Mesenchymal stem cell (in vitro differentiated cells and primary cell): ENCODE measurements around the gene FUT3. TPM values are rescaled to one million over a fixed set of nuclear protein-coding genes. Genes with fewer than 3 reads are reported as not detected.

Experiments used
- DNase-seq: peaks from one replicate; pipeline ENCODE4 v3.0.0-alpha.2; 2013
- H2AFZ ChIP-seq: one replicate; pipeline ENCODE4 v1.6.1; 2013; ENCODE audit warnings: low read depth, mild to moderate bottlenecking, control low read depth, inconsistent platforms, low read length, moderate library complexity
- H2AK5ac ChIP-seq: 2 replicates; pipeline ENCODE4 v1.6.1; 2013; ENCODE audit warnings: low read length, moderate library complexity, mild to moderate bottlenecking, inconsistent platforms; ENCODE audit not compliant: severe bottlenecking
- H2BK120ac ChIP-seq: one replicate; pipeline ENCODE4 v1.6.1; 2013; ENCODE audit warnings: low read depth, mild to moderate bottlenecking, inconsistent platforms, low read length, moderate library complexity
- H2BK12ac ChIP-seq, 2 experiments: one replicate each; pipeline ENCODE4 v1.6.1; 2013; ENCODE audit warnings: inconsistent platforms in 2 of 2, low read length in 2 of 2, mild to moderate bottlenecking in 2 of 2, moderate library complexity in 2 of 2, control low read depth in 1 of 2
- H2BK15ac ChIP-seq: one replicate; pipeline ENCODE4 v1.6.1; 2013; ENCODE audit warnings: mild to moderate bottlenecking, low read depth, inconsistent platforms; ENCODE audit not compliant: poor library complexity, severe bottlenecking
- H2BK5ac ChIP-seq: 2 replicates; pipeline ENCODE4 v1.6.1; 2013; ENCODE audit warnings: low read depth, mild to moderate bottlenecking, low read length, control low read depth, inconsistent platforms; ENCODE audit not compliant: poor library complexity, severe bottlenecking
- H3K14ac ChIP-seq, 2 experiments: one replicate each; pipeline ENCODE4 v1.6.1; 2013; ENCODE audit warnings: inconsistent platforms in 2 of 2, low read length in 2 of 2, control low read depth in 1 of 2, mild to moderate bottlenecking in 1 of 2, moderate library complexity in 1 of 2
- H3K18ac ChIP-seq, 2 experiments: one replicate each; pipeline ENCODE4 v1.6.1; 2013; ENCODE audit warnings: inconsistent platforms in 2 of 2, low read length in 2 of 2, control low read depth in 1 of 2, low read depth in 1 of 2, mild to moderate bottlenecking in 1 of 2
- H3K23ac ChIP-seq, 2 experiments: one replicate each; pipeline ENCODE4 v1.6.1; 2013; ENCODE audit warnings: inconsistent platforms in 2 of 2, low read length in 2 of 2, mild to moderate bottlenecking in 2 of 2, moderate library complexity in 2 of 2, control low read depth in 1 of 2
- H3K27ac ChIP-seq: 2 replicates; pipeline ENCODE4 v1.5.1; 2013; ENCODE audit warnings: mild to moderate bottlenecking, moderate library complexity, low read length, control low read depth, inconsistent platforms; ENCODE audit not compliant: poor library complexity, severe bottlenecking
- H3K27me3 ChIP-seq, 2 experiments: 2 replicates each; pipeline versions ENCODE4 v1.6.1 to v1.7.0; 2013; ENCODE audit warnings: low read length in 2 of 2, mild to moderate bottlenecking in 2 of 2, moderate library complexity in 2 of 2, control low read depth in 1 of 2, inconsistent platforms in 1 of 2; ENCODE audit not compliant: control insufficient read depth in 1 of 2, insufficient read depth in 1 of 2
- H3K36me3 ChIP-seq, 2 experiments: 2 replicates each; pipeline versions ENCODE4 v1.6.1 to v1.7.0; 2013; ENCODE audit warnings: low read length in 2 of 2, control low read depth in 1 of 2, inconsistent platforms in 1 of 2, low read depth in 1 of 2, mild to moderate bottlenecking in 1 of 2; ENCODE audit not compliant: insufficient read depth in 2 of 2, control insufficient read depth in 1 of 2
- H3K4ac ChIP-seq, 2 experiments: one replicate each; pipeline ENCODE4 v1.6.1; 2013; ENCODE audit warnings: inconsistent platforms in 2 of 2, low read length in 2 of 2, mild to moderate bottlenecking in 2 of 2, moderate library complexity in 2 of 2, control low read depth in 1 of 2, low read depth in 1 of 2
- H3K4me1 ChIP-seq: 2 replicates; pipeline ENCODE4 v1.6.1; 2013; ENCODE audit warnings: low read depth, low read length, control low read depth; ENCODE audit not compliant: control insufficient read depth, insufficient read depth
- H3K4me2 ChIP-seq: 2 replicates; pipeline ENCODE4 v1.6.1; 2013; ENCODE audit warnings: low read length, mild to moderate bottlenecking, inconsistent platforms; ENCODE audit not compliant: poor library complexity, severe bottlenecking
- H3K4me3 ChIP-seq, 2 experiments: 2 replicates each; pipeline versions ENCODE4 v1.5.1 to v1.7.0; 2013; ENCODE audit warnings: low read length in 2 of 2, mild to moderate bottlenecking in 2 of 2, control low read depth in 1 of 2, low read depth in 1 of 2; ENCODE audit not compliant: insufficient read depth in 1 of 2
- H3K79me1 ChIP-seq: replicated peaks from 2 replicates; pipeline ENCODE4 v1.6.1; 2013; ENCODE audit warnings: mild to moderate bottlenecking, control low read depth, low read length, inconsistent platforms; ENCODE audit not compliant: poor library complexity, severe bottlenecking
- H3K9ac ChIP-seq: 2 replicates; pipeline ENCODE4 v1.7.0; 2013; ENCODE audit warnings: mild to moderate bottlenecking, low read length, moderate library complexity
- H3K9me3 ChIP-seq: 2 replicates; pipeline ENCODE4 v1.7.0; 2013; ENCODE audit warnings: mild to moderate bottlenecking, low read length; ENCODE audit not compliant: control insufficient read depth
- H4K8ac ChIP-seq: one replicate; pipeline ENCODE4 v1.6.1; 2013; ENCODE audit warnings: inconsistent platforms, mild to moderate bottlenecking, low read length, moderate library complexity
- H4K91ac ChIP-seq: one replicate; pipeline ENCODE4 v1.6.1; 2013; ENCODE audit warnings: mild to moderate bottlenecking, low read length, inconsistent platforms
- WGBS: methylation state at CpG from one replicate; pipeline ENCODE4 v1.1.7; 2013; ENCODE audit warnings: mixed read lengths; 5-methylcytosine and 5-hydroxymethylcytosine counted together
- polyA plus RNA-seq, 2 experiments: library from polyadenylated mRNA; stranded (reverse); fragments of 200-250 nt; gene quantifications; one replicate each; pipeline ENCODE4 v1.2.3, GENCODE V29; 2013

FUT3 gene
- polyA plus RNA-seq (2013, experiment 1 of 2): not detected
- not detected for polyA plus RNA-seq (2013, experiment 2 of 2)

DNA sequence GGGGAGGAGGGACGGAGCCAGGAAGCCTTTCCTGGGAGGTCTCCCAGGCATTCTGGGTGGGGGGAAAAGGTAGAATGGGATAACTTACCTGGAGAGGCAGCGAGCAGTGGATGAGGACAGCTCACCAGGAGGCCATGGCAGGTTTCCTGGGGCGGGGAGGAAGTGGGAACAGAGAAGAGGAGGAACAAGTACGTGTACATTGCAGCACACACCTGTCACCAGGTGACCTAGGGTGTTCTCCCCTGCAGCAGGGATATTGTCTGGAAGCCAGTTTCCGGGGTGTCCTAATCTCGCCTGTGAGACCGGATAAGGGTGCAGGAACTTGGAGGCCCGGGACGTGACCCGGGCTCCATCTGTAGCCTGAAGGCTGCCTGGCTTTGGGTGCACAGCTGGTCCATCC lies at the start of gene FUT3:
Gene FUT3, minus strand, starts transcription at position 148 of the 400 bp plus-strand sequence.
- Histone ChIP-seq H4K91ac (peak within 1 kb of the TSS; percentile 27), H2BK15ac (no peak within 1 kb of the TSS), H3K27ac (no peak within 1 kb of the TSS), H3K4ac (no peak within 1 kb of the TSS), H3K36me3 (no peaks in the 10 kb centered on the region), H3K14ac (no peak within 1 kb of the TSS), H2BK12ac (peak within 1 kb of the TSS in 1 of 2 experiments; percentile 32), H3K23ac (no peak within 1 kb of the TSS), H3K9me3 (no peaks in the 10 kb centered on the region), H3K27me3 (peaks cover 21 to 42% of the 10 kb centered on the region in 2 experiments), H2AFZ (no peak within 1 kb of the TSS), H3K4me3 (no peak within 1 kb of the TSS), H2BK5ac (no peak within 1 kb of the TSS), H3K79me1 (no peaks in the 10 kb centered on the region), H3K18ac (no peak within 1 kb of the TSS), H3K4me1 (no peaks in the 10 kb centered on the region), H4K8ac (no peak within 1 kb of the TSS), H2BK120ac (no peak within 1 kb of the TSS), H2AK5ac (no peak within 1 kb of the TSS), H3K9ac (no peak within 1 kb of the TSS), H3K4me2 (no peak within 1 kb of the TSS)
- 82% methylated on average over 10 of the region's 10 CpGs for WGBS
- DNase-seq: no peak

DNA sequence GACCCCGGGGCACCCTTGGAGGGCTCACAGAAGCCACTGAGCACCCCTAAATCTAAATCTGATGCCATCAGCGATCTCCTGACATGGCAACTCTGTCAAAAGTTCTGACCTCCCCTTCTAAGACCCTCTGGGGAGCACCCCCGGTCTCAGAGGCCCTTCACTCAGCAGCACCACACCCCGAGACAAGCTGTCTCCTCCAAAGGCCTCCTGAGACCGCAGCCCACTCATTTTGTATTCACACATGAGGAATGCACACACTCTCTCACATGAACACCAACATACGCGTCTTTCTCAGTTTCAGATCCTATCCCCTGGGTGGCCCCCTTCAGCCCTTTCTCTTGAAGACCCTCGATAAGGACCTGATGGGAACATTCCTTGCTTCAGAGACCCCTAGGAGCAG lies 49.7 kb upstream of the FUT3 start:
- Histone ChIP-seq H3K4me1 (peaks cover 24% of the 10 kb centered on the region), H3K18ac (no peak overlapping the region), H3K14ac (no peak overlapping the region), H3K4me3 (peak overlapping the region in 1 of 2 experiments; percentile 28), H4K91ac (no peak overlapping the region), H2BK120ac (no peak overlapping the region), H3K23ac (no peak overlapping the region), H3K36me3 (peaks cover 20 to 39% of the 10 kb centered on the region in 2 experiments), H3K79me1 (peaks cover 39% of the 10 kb centered on the region), H2BK5ac (no peak overlapping the region), H3K27me3 (no peaks in the 10 kb centered on the region), H2AK5ac (no peak overlapping the region), H2AFZ (no peak overlapping the region), H2BK15ac (no peak overlapping the region), H3K4me2 (no peak overlapping the region), H4K8ac (no peak overlapping the region), H3K4ac (no peak overlapping the region), H3K9ac (peak overlapping the region; percentile 51), H3K27ac (no peak overlapping the region), H3K9me3 (no peaks in the 10 kb centered on the region), H2BK12ac (no peak overlapping the region)
- DNase-seq: no peak
- 96% methylated on average over 8 of the region's 8 CpGs for WGBS

DNA sequence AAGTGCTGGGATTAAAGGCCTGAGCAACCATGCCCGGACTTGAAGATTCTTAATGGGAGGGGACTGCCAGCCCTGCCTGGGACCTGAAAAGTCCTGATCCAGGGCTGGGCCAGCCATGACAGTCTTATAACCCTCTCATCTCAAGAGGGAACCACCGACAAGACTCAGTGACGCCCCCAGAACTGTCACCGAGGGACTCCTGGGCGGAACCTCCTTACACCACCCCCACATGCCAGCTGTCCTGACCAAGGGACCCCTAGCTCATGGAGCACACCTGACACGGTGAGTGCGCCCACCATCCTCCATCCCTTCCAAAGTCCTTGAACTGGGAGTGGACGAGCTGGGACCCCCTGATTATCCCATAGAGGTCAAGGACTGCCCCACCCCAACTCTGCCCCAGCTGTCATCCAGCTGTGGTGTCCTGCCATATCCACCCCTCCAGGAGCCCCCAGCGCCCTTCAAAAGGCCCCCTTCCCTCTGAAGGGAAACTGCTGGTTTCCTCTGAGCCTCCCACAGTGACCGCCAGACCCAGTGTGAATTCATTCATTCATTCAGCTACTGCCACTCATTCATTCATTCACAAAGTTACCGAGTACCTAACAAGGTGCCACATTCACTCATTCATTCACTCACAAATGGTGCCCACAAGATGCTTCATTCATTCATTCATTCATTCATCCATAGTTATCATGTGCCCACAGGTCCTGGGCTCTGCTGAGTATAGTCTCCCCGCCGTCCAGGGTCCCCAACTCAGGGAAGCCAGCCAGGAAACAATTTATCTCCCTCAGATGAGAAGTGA lies 48.7 kb upstream of the FUT3 start:
- Histone ChIP-seq H3K36me3 (peaks cover 31 to 50% of the 10 kb centered on the region in 2 experiments), H2BK120ac (no peak overlapping the region), H2BK12ac (peak overlapping the region in 1 of 2 experiments; percentile 50), H4K91ac (no peak overlapping the region), H3K27ac (no peak overlapping the region), H3K18ac (no peak overlapping the region), H2AK5ac (no peak overlapping the region), H3K14ac (no peak overlapping the region), H3K4me1 (peaks cover 23% of the 10 kb centered on the region), H3K4ac (no peak overlapping the region), H3K79me1 (peaks cover 45% of the 10 kb centered on the region), H3K23ac (no peak overlapping the region), H3K9ac (no peak overlapping the region), H3K9me3 (no peaks in the 10 kb centered on the region), H4K8ac (no peak overlapping the region), H2AFZ (no peak overlapping the region), H3K27me3 (no peaks in the 10 kb centered on the region), H3K4me2 (no peak overlapping the region), H2BK5ac (no peak overlapping the region), H3K4me3 (no peak overlapping the region), H2BK15ac (no peak overlapping the region)
- 95% methylated on average over 13 of the region's 13 CpGs for WGBS
- no peak for DNase-seq

DNA sequence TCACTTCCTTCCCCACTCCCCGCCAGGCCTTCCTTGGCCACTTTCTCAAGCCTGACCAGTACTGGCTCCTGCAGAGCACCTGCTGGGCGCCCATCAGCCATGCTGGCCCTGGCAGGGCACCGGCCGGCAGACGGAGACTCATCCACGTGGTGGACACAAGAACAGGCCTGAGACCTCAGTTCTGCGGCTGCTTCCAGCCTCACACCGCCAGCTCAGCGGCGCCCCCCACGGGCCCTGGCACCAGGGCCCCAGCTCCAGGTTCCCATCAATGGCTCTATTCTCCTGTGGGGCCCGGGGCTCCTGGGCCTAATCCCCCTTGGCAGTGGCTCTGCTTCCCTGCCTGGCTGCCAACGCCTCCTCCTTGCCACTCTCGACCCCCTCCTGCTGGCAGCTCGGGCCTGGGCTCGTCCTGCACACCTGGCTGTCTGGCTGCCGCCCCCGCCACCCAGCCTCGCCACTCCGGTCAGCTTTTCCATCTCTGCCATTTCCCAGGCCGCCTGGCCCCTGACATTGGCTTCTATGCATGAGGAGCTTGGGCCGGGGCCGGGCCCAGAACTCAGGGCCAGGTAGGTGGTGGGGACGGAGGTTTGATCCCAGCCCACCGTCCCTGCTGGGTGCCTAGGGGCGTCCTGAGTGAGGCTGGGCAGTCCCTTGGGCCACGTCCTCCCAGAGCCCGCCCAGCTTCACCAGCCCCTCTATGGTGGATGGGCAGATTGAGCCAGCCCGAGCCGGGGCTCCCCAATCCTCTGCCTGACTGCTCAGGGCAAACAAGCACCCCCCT lies 46.1 kb upstream of the FUT3 start:
- H2AFZ ChIP-seq: no peak overlapping the region
- no peak overlapping the region for H2BK5ac ChIP-seq
- 95% methylated on average over 30 of the region's 30 CpGs for WGBS
- no peak overlapping the region for H3K4ac ChIP-seq
- H3K4me2 ChIP-seq: no peak overlapping the region
- peaks cover 44% of the 10 kb centered on the region for H3K79me1 ChIP-seq
- H3K9ac ChIP-seq: no peak overlapping the region
- H2BK120ac ChIP-seq: no peak overlapping the region
- H2AK5ac ChIP-seq: no peak overlapping the region
- H3K14ac ChIP-seq: no peak overlapping the region
- no peak overlapping the region for H2BK12ac ChIP-seq
- peaks cover 38 to 60% of the 10 kb centered on the region in 2 experiments for H3K36me3 ChIP-seq
- no peaks in the 10 kb centered on the region for H3K9me3 ChIP-seq
- peaks cover 0 to 3% of the 10 kb centered on the region in 2 experiments for H3K27me3 ChIP-seq
- DNase-seq: no peak
- H3K4me3 ChIP-seq: no peak overlapping the region
- peak overlapping the region; percentile 12 for H2BK15ac ChIP-seq
- peaks cover 34% of the 10 kb centered on the region for H3K4me1 ChIP-seq
- H3K23ac ChIP-seq: peak overlapping the region in 1 of 2 experiments; percentile 9
- H3K18ac ChIP-seq: no peak overlapping the region
- H4K8ac ChIP-seq: no peak overlapping the region
- no peak overlapping the region for H4K91ac ChIP-seq
- no peak overlapping the region for H3K27ac ChIP-seq
